Gastroesophageal sphincter (tissue), 4 donors: ENCODE data around the gene C2orf42. TPM values are rescaled to one million over a fixed set of nuclear protein-coding genes. Genes with fewer than 3 reads are reported as not detected.
"Not testable (repeated sequence)": the region's sequence is repeated elsewhere in the genome, so short reads cannot be mapped to it uniquely, and the experiment has no call there.

Source experiments
- ATAC-seq: fragments of 150-250 bp; one replicate; pipeline ENCODE4 v1.9.1; 2016; ENCODE audit warnings: mild to moderate bottlenecking, moderate library complexity
- H3K27ac ChIP-seq, 4 donors: fragments of 200-600 bp; sonication (generic) in 3 of 4; 1 replicate in 3 of 4; 2 replicates in 1 of 4; pipeline ENCODE4 v1.5.1; 2016 to 2019
- H3K27me3 ChIP-seq: fragments of 200-600 bp; sonication (generic); one replicate; pipeline ENCODE4 v1.5.1; 2019
- H3K36me3 ChIP-seq, 2 donors: fragments of 200-600 bp; sonication (generic); one replicate each; pipeline ENCODE4 v1.5.1; 2019; ENCODE audit warnings: control low read depth in 1 of 2
- H3K4me1 ChIP-seq, 3 donors: fragments of 200-600 bp; sonication (generic); 1 replicate in 2 of 3; 2 replicates in 1 of 3; pipeline ENCODE4 v1.5.1; 2016 to 2019; ENCODE audit warnings: control low read depth in 2 of 3
- H3K4me3 ChIP-seq, 2 donors: fragments of 200-600 bp; sonication (generic); one replicate each; pipeline ENCODE4 v1.5.1; 2019; ENCODE audit warnings: mild to moderate bottlenecking in 1 of 2, moderate library complexity in 1 of 2
- H3K9me3 ChIP-seq, 3 donors: fragments of 200-600 bp; sonication (generic); one replicate each; pipeline ENCODE4 v1.5.1; 2017 to 2019; ENCODE audit warnings: control low read depth in 2 of 3
- EP300 ChIP-seq: sonication (generic); formaldehyde crosslinking; IDR thresholded peaks from one replicate; pipeline ENCODE4 v1.6.1; 2017; ENCODE audit warnings: antibody characterized with exemption, mild to moderate bottlenecking
- POLR2A ChIP-seq, 2 donors: fragments of 450-650 bp; IDR thresholded peaks; one replicate each; pipeline ENCODE4 v1.6.1; 2017; ENCODE audit warnings: antibody characterized with exemption in 2 of 2, mild to moderate bottlenecking in 2 of 2, moderate library complexity in 1 of 2
- POLR2AphosphoS5 ChIP-seq: sonication (generic); formaldehyde crosslinking; IDR thresholded peaks from one replicate; pipeline ENCODE4 v1.6.1; 2017; ENCODE audit warnings: antibody characterized with exemption
- WGBS, 2 donors: methylation state at CpG; one replicate each; pipeline ENCODE4 v1.1.5; 2018; ENCODE audit warnings: low coverage in 1 of 2; 5-methylcytosine and 5-hydroxymethylcytosine counted together
- total RNA-seq, 4 donors: library from RNA; depleted of rRNA; stranded (reverse); fragments of >200 nt; gene quantifications; one replicate each; pipeline ENCODE4 v1.1.0, GENCODE V29; 2016
- TF ChIP-seq, protein P1 (sequence below), 4 experiments: fragments of 200-600 bp in 2 of 4; fragments of 450-650 bp in 2 of 4; sonication (generic) in 1 of 4; IDR thresholded peaks; one replicate each; pipeline ENCODE4 v1.5.1; 2017 to 2019; ENCODE audit warnings: antibody characterized with exemption in 4 of 4, mild to moderate bottlenecking in 2 of 4, moderate library complexity in 2 of 4

The C2orf42 gene
- total RNA-seq, 4 donors from 2014 or later: 17.5 to 32.1 (median 23.2) TPM

DNA sequence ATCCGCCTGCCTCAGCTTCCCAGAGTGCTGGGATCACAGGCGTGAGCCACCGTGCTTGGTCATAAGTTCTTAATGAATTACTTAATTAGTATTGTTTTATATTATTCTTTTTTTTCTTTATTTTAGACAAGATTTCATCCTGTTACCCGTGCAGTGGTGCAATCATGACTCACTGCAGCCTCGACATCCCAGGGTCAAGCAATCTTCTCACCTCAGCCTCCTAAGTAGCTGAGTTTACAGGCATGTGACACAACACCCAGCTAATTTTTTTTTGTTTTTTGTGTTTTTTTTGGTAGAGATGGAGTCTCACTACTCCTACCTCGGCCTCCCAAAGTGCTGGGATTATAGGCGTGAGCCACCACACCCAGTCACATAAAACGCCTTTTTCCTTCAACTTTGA is 17.3 kb downstream of the C2orf42 start:
- no peak overlapping the region for H3K27ac ChIP-seq
- no peak for ATAC-seq
- no peak overlapping the region for H3K4me3 ChIP-seq
- no peaks in the 10 kb centered on the region for H3K9me3 ChIP-seq
- no peaks in the 10 kb centered on the region for H3K4me1 ChIP-seq
- no peaks in the 10 kb centered on the region for H3K27me3 ChIP-seq
- TF ChIP-seq EP300 (no peak), POLR2A (IDR thresholded peaks at IDR 0.05) (no peak), POLR2AphosphoS5 (no peak)
- TF ChIP-seq, protein P1, sequence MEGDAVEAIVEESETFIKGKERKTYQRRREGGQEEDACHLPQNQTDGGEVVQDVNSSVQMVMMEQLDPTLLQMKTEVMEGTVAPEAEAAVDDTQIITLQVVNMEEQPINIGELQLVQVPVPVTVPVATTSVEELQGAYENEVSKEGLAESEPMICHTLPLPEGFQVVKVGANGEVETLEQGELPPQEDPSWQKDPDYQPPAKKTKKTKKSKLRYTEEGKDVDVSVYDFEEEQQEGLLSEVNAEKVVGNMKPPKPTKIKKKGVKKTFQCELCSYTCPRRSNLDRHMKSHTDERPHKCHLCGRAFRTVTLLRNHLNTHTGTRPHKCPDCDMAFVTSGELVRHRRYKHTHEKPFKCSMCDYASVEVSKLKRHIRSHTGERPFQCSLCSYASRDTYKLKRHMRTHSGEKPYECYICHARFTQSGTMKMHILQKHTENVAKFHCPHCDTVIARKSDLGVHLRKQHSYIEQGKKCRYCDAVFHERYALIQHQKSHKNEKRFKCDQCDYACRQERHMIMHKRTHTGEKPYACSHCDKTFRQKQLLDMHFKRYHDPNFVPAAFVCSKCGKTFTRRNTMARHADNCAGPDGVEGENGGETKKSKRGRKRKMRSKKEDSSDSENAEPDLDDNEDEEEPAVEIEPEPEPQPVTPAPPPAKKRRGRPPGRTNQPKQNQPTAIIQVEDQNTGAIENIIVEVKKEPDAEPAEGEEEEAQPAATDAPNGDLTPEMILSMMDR (IDR thresholded peaks at IDR 0.05): no peak
- 89 to 94% methylated on average over 7 to 8 of the region's 8 CpGs for WGBS, 2 donors
- H3K36me3 ChIP-seq: peaks cover 0 to 97% of the 10 kb centered on the region in 2 donors

DNA sequence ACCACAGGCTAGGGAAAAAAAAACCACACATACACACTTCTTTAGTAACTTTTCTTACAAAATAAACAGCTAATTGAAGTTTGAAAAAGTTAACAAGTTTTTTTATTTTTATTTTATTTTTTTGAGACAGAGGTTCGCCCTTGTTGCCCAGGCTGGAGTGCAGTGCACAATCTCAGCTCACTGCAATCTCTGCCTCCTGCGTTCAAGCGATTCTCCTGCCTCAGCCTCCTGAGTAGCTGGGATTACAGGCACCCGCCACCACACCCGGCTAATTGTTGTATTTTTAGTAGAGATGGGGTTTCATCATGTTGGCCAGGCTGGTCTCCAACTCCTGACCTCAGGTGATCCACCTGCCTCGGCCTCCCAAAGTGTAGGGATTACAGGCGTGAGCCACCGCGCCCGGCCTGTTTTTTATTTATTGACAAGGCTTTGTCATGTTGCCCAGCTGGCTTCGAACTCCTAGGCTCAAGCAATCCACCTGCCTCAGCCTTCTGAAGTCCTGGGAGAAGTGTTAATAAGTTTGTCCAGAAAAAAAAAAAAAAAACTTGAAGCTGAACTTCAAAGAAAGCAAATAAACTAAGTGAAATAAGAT is 21.1 kb downstream of the C2orf42 start:
- not testable (repeated sequence) for H3K9me3 ChIP-seq, H3K4me3 ChIP-seq, H3K4me1 ChIP-seq, H3K27me3 ChIP-seq, ATAC-seq, H3K27ac ChIP-seq
- 90 to 100% methylated on average over 7 to 10 of the region's 11 CpGs for WGBS, 2 donors
- peaks cover 0 to 97% of the 10 kb centered on the region in 2 donors for H3K36me3 ChIP-seq

DNA sequence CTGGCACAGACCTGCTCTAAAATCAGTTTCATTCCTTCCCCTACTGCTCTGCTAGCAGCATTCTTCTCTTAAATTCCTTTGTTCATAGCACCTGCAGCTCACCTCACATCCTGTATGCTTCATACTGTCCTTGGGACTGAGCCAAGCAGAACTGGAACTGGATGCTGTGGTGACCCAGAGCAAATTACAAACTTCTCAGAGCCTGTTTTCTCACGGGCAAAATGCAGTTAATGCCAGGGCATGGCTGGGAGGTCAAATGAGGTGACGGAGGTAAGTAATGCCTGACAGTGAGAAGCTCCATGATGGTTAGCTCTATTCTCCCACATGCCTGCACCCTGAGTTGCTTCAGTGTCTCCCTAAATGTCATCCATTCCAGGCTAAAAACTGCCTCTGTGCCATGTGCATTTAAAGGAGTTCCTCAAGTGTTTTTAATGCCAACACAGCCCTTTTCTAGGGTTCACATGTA is 29.7 kb downstream of the C2orf42 start:
- H3K27me3 ChIP-seq: no peaks in the 10 kb centered on the region
- H3K36me3 ChIP-seq: peaks cover 0 to 98% of the 10 kb centered on the region in 2 donors
- no peak for ATAC-seq
- H3K4me3 ChIP-seq: no peak overlapping the region
- no peak overlapping the region for H3K27ac ChIP-seq
- H3K9me3 ChIP-seq: no peaks in the 10 kb centered on the region
- TF ChIP-seq POLR2A (IDR thresholded peaks at IDR 0.05) (no peak), EP300 (no peak), POLR2AphosphoS5 (no peak)
- TF ChIP-seq, protein P1 (IDR thresholded peaks at IDR 0.05): no peak
- no peaks in the 10 kb centered on the region for H3K4me1 ChIP-seq
- 68 to 75% methylated on average over 2 of the region's 2 CpGs for WGBS, 2 donors

DNA sequence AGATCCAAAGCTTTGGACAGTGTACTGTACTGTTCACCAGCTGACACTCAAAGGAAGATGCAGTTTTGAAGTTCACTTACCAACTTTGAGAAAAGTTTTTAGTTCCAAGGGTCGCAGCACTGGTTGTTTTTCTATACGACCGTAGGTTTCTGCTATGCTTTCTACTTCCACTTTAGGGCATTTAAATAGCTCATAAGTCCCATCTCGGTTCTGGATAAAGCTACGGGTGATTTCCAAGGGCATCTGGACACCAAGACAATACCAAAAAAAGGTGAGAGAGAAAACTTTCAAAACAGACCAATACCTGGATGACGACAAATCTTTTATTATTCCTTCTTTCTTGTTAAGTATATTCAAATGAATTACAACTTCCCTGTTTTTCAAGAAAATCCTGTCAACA is 30.3 kb downstream of the C2orf42 start:
- WGBS, 2 donors: 81 to 88% methylated on average over 6 of the region's 6 CpGs
- TF ChIP-seq POLR2A (IDR thresholded peaks at IDR 0.05) (no peak), POLR2AphosphoS5 (no peak), EP300 (no peak)
- TF ChIP-seq, protein P1 (IDR thresholded peaks at IDR 0.05): no peak
- Histone ChIP-seq H3K27me3 (no peaks in the 10 kb centered on the region), H3K9me3 (no peaks in the 10 kb centered on the region), H3K4me3 (no peak overlapping the region), H3K4me1 (no peaks in the 10 kb centered on the region), H3K36me3 (peaks cover 0 to 93% of the 10 kb centered on the region in 2 donors), H3K27ac (no peak overlapping the region)
- ATAC-seq: no peak

DNA sequence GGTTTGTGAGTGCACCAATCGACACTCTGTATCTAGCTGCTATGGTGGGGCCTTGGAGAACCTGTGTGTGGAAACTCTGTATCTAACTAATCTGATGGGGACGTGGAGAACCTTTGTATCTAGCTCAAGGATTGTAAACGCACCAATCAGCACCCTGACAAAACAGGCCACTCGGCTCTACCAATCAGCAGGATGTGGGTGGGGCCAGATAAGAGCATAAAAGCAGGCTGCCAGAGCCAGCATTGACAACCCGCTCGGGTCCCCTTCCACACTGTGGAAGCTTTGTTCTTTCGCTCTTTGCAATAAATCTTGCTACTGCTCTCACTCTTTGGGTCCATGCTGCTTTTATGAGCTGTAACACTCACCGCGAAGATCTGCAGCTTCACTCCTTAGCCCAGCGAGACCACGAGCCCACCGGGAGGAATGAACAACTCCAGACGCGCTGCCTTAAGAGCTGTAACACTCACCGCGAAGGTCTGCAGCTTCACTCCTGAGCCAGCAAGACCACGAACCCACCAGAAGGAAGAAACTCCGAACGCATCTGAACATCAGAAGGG is 41.6 kb downstream of the C2orf42 start:
- not testable (repeated sequence) for H3K4me1 ChIP-seq, H3K27ac ChIP-seq, H3K27me3 ChIP-seq, H3K4me3 ChIP-seq, H3K9me3 ChIP-seq, ATAC-seq
- peaks cover 0 to 36% of the 10 kb centered on the region in 2 donors for H3K36me3 ChIP-seq
- 93 to 97% methylated on average over 2 to 13 of the region's 19 CpGs for WGBS, 2 donors

DNA sequence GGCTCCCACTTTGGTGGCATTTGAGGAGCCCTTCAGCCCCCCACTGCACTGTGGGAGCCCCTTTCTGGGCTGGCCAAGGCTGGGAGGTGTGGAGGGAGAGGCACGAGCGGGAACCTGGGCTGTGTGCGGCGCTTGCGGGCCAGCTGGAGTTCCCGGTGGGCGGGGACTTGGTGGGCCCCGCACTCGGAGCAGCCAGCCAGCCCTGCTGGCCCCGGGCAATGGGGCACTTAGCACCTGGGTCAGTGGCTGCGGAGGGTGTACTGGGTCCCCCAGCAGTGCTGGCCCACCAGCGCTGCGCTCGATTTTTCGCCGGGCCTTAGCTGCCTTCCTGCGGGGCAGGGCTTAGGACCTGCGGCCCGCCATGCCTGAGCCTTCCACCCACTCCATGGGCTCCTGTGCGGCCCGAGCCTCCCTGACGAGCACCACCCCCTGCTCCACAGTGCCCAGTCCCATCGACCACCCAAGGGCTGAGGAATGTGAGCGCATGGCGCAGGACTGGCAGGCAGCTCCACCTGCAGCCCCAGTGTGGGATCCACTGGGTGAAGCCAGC is 42.5 kb downstream of the C2orf42 start:
- H3K27me3 ChIP-seq, H3K27ac ChIP-seq, ATAC-seq, H3K4me3 ChIP-seq, H3K4me1 ChIP-seq, H3K9me3 ChIP-seq: not testable (repeated sequence)
- 93% methylated on average over 3 of the region's 25 CpGs; no CpG with 5 or more reads in 1 of the 2 donors for WGBS, 2 donors
- H3K36me3 ChIP-seq: peaks cover 0 to 36% of the 10 kb centered on the region in 2 donors
